Neural cell (in vitro differentiated cells): ENCODE measurements around the gene PALD1. TPM values are rescaled to one million over a fixed set of nuclear protein-coding genes. Genes with fewer than 3 reads are reported as not detected.

Experiments
- H2AFZ ChIP-seq: fragments of 200-600, 300-800 bp; sonication (generic), shearing (Covaris generic); 2 replicates; pipeline ENCODE4 v1.6.0; 2014; ENCODE audit warnings: low read depth, mild to moderate bottlenecking, antibody characterized with exemption, low read length, moderate library complexity
- H3F3A ChIP-seq: fragments of 200-600 bp; shearing (Covaris generic); 2 replicates; pipeline ENCODE4 v1.6.1; 2016; ENCODE audit warnings: mild to moderate bottlenecking, moderate library complexity, mixed read lengths, antibody characterized with exemption, low read length; ENCODE audit not compliant: insufficient read depth, poor library complexity, severe bottlenecking
- H3K27ac ChIP-seq: fragments of 200-600, 300-800 bp; sonication (generic), shearing (Covaris generic); 2 replicates; pipeline ENCODE4 v1.5.1; 2014; ENCODE audit warnings: mild to moderate bottlenecking, low read length, moderate library complexity
- H3K27me3 ChIP-seq: fragments of 300-800, 200-600 bp; sonication (generic), shearing (Covaris generic); 2 replicates; pipeline ENCODE4 v1.6.0; 2014; ENCODE audit warnings: mild to moderate bottlenecking, low read depth, low read length, moderate library complexity; ENCODE audit not compliant: insufficient read depth
- H3K36me3 ChIP-seq: fragments of 300-800, 200-600 bp; sonication (generic), shearing (Covaris generic); 2 replicates; pipeline ENCODE4 v1.5.1; 2014; ENCODE audit warnings: mild to moderate bottlenecking, antibody characterized with exemption, low read length, moderate library complexity; ENCODE audit not compliant: insufficient read depth
- H3K4me2 ChIP-seq: fragments of 300-800, 200-600 bp; sonication (generic), shearing (Covaris generic); 2 replicates; pipeline ENCODE4 v1.6.0; 2014; ENCODE audit warnings: mild to moderate bottlenecking, low read length
- H3K4me3 ChIP-seq: fragments of 300-800, 200-600 bp; sonication (generic), shearing (Covaris generic); 2 replicates; pipeline ENCODE4 v1.5.1; 2014; ENCODE audit warnings: mild to moderate bottlenecking, low read length, moderate library complexity
- H3K79me2 ChIP-seq: fragments of 200-600 bp; shearing (Covaris generic); replicated peaks from 2 replicates; pipeline ENCODE4 v1.6.0; 2014; ENCODE audit warnings: mild to moderate bottlenecking, low read length, moderate library complexity; ENCODE audit not compliant: insufficient read depth
- H3K9ac ChIP-seq: fragments of 300-800, 200-600 bp; sonication (generic), shearing (Covaris generic); 2 replicates; pipeline ENCODE4 v1.6.1; 2016; ENCODE audit warnings: mild to moderate bottlenecking, low read length, mixed read lengths
- H3K9me2 ChIP-seq: fragments of 200-600 bp; shearing (Covaris generic); 2 replicates; pipeline ENCODE4 v1.6.1; 2016; ENCODE audit warnings: mild to moderate bottlenecking, low read length, mixed read lengths; ENCODE audit not compliant: insufficient read depth
- H3K9me3 ChIP-seq: fragments of 200-600, 300-800 bp; sonication (generic), shearing (Covaris generic); 2 replicates; pipeline ENCODE4 v1.6.1; 2016; ENCODE audit warnings: mild to moderate bottlenecking, mixed run types, low read length, moderate library complexity, mixed read lengths
- H4K20me1 ChIP-seq: fragments of 200-600 bp; shearing (Covaris generic); 2 replicates; pipeline ENCODE4 v1.6.1; 2016; ENCODE audit warnings: mild to moderate bottlenecking, mixed run types; ENCODE audit not compliant: insufficient read depth
- EP300 ChIP-seq: fragments of 450-650 bp; conservative IDR thresholded peaks from 2 replicates; pipeline ENCODE4 v1.6.1; 2014; ENCODE audit warnings: antibody characterized with exemption, mild to moderate bottlenecking, moderate library complexity; ENCODE audit not compliant: poor library complexity, severe bottlenecking
- EZH2 ChIP-seq: fragments of 200-600, 300-800 bp; shearing (Covaris generic), sonication (generic); IDR thresholded peaks from 2 replicates; pipeline ENCODE4 v1.6.1; 2014; ENCODE audit warnings: antibody characterized with exemption, low read length, borderline replicate concordance, mild to moderate bottlenecking; ENCODE audit not compliant: insufficient read depth, poor library complexity, severe bottlenecking
- MXI1 ChIP-seq: fragments of 450-650 bp; conservative IDR thresholded peaks from 2 replicates; pipeline ENCODE4 v1.6.1; 2014; ENCODE audit warnings: antibody characterized with exemption, mild to moderate bottlenecking; ENCODE audit not compliant: poor library complexity, severe bottlenecking
- POLR2AphosphoS5 ChIP-seq: IDR thresholded peaks from 2 replicates; pipeline ENCODE4 v1.6.1; 2012
- RAD21 ChIP-seq: fragments of 450-650 bp; conservative IDR thresholded peaks from 2 replicates; pipeline ENCODE4 v1.6.1; 2014; ENCODE audit warnings: antibody characterized with exemption, mild to moderate bottlenecking, moderate library complexity
- SMC3 ChIP-seq: fragments of 450-650 bp; conservative IDR thresholded peaks from 2 replicates; pipeline ENCODE4 v1.6.1; 2014; ENCODE audit warnings: antibody characterized with exemption, mild to moderate bottlenecking, moderate library complexity; ENCODE audit not compliant: poor library complexity
- TAF1 ChIP-seq: IDR thresholded peaks from 2 replicates; pipeline ENCODE4 v1.6.1; 2012; ENCODE audit warnings: low read depth
- polyA plus RNA-seq: library from polyadenylated mRNA; depleted of rRNA; stranded (reverse); fragments of >200 nt; gene quantifications from 2 replicates; pipeline ENCODE4 v1.2.3, GENCODE V29; 2014
- TF ChIP-seq, protein P1 (sequence below): IDR thresholded peaks from 2 replicates; pipeline ENCODE4 v1.6.1; 2012; ENCODE audit warnings: borderline replicate concordance
- TF ChIP-seq, protein P2 (sequence below): fragments of 450-650 bp; IDR thresholded peaks from 2 replicates; pipeline ENCODE4 v1.5.1; 2014; ENCODE audit warnings: antibody characterized with exemption, mild to moderate bottlenecking, moderate library complexity; ENCODE audit not compliant: poor library complexity, severe bottlenecking

The PALD1 gene
- polyA plus RNA-seq, 1 donor from 2014 or later: 1.1 TPM

DNA sequence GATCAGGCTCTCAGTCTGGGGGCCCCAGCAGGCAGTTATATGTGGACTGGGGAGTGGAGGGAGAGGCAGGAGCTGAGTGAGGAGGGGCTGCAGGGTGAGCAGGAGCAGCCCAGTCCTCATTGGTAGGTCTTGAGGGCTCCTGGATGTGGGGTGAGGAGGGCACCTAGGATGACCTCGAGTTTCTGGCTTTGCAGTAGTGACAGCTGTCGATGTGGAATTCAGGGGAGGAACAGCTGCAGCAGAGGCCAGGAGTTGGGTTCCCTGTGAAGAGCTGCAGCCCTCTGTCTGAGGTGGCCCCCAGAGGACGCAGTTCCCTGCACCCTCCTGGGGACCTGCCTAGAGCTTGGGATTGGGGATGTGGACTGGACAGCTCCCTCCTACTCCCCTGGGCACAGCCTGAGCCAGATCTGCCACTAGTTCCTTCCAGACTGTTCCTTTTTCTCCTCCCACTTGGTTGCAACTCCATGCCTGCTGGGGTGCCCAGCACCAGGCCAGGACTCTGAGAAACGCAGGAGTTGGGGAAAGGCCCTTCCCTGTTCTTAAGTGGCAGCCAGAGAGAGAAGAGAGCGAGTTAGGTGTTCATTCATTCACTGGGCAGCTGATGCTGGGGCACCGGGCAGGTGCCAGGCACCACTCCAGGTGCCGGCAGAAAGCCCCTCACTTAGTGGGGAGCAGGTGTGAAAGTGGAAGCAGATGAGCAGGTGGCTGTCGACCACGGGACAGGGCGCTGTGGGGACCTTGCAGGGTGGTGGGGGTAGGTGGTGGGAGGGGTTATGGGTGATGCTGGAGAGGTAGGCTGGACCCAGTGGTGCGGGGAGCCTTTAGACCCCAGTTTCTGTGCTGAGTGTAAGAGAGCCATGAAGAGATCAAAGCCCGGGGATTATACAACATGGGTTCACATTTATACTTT, 66.1 kb downstream of the PALD1 start:
- no peaks in the 10 kb centered on the region for H3F3A ChIP-seq
- no peaks in the 10 kb centered on the region for H3K27me3 ChIP-seq
- H3K9me2 ChIP-seq: no peaks in the 10 kb centered on the region
- no peak overlapping the region for H3K4me2 ChIP-seq
- no peak overlapping the region for H3K9ac ChIP-seq
- no peak overlapping the region for H2AFZ ChIP-seq
- no peaks in the 10 kb centered on the region for H4K20me1 ChIP-seq
- no peaks in the 10 kb centered on the region for H3K9me3 ChIP-seq
- H3K27ac ChIP-seq: no peak overlapping the region
- H3K36me3 ChIP-seq: no peaks in the 10 kb centered on the region
- TF ChIP-seq, protein P1, sequence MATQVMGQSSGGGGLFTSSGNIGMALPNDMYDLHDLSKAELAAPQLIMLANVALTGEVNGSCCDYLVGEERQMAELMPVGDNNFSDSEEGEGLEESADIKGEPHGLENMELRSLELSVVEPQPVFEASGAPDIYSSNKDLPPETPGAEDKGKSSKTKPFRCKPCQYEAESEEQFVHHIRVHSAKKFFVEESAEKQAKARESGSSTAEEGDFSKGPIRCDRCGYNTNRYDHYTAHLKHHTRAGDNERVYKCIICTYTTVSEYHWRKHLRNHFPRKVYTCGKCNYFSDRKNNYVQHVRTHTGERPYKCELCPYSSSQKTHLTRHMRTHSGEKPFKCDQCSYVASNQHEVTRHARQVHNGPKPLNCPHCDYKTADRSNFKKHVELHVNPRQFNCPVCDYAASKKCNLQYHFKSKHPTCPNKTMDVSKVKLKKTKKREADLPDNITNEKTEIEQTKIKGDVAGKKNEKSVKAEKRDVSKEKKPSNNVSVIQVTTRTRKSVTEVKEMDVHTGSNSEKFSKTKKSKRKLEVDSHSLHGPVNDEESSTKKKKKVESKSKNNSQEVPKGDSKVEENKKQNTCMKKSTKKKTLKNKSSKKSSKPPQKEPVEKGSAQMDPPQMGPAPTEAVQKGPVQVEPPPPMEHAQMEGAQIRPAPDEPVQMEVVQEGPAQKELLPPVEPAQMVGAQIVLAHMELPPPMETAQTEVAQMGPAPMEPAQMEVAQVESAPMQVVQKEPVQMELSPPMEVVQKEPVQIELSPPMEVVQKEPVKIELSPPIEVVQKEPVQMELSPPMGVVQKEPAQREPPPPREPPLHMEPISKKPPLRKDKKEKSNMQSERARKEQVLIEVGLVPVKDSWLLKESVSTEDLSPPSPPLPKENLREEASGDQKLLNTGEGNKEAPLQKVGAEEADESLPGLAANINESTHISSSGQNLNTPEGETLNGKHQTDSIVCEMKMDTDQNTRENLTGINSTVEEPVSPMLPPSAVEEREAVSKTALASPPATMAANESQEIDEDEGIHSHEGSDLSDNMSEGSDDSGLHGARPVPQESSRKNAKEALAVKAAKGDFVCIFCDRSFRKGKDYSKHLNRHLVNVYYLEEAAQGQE: no peak
- no peak for TF ChIP-seq SMC3
- TF ChIP-seq POLR2AphosphoS5: no peak
- TF ChIP-seq EP300: no peak
- no peak for TF ChIP-seq TAF1
- H3K4me3 ChIP-seq: no peak overlapping the region
- H3K79me2 ChIP-seq: no peaks in the 10 kb centered on the region

DNA sequence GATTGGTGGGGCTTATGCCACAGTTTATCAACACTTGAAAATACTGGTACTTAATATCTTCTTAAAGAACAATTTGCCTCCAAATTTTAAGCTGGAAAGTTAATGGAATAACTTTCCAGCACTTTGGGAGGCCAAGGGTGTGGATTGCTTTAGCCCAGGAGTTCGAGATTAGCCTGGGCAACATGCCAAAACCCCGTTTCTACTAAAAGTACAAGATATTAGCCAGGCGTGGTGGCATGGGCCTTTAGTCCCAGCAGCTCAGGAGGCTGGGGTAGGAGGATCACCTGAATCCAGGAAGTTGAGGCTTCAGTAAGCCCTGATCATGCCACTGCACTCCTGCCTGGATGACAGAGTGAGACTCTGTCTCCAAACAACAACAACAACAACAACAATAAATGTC, 68.0 kb downstream of the PALD1 start:
- no peaks in the 10 kb centered on the region for H3K79me2 ChIP-seq
- no peaks in the 10 kb centered on the region for H3F3A ChIP-seq
- H3K27ac ChIP-seq: no peak overlapping the region
- H3K4me2 ChIP-seq: no peak overlapping the region
- H3K9me3 ChIP-seq: no peaks in the 10 kb centered on the region
- H3K4me3 ChIP-seq: no peak overlapping the region
- H3K27me3 ChIP-seq: no peaks in the 10 kb centered on the region
- H3K9me2 ChIP-seq: no peaks in the 10 kb centered on the region
- no peak for TF ChIP-seq MXI1
- no peak for TF ChIP-seq POLR2AphosphoS5
- TF ChIP-seq RAD21: no peak
- TF ChIP-seq EP300: no peak
- TF ChIP-seq, protein P2, sequence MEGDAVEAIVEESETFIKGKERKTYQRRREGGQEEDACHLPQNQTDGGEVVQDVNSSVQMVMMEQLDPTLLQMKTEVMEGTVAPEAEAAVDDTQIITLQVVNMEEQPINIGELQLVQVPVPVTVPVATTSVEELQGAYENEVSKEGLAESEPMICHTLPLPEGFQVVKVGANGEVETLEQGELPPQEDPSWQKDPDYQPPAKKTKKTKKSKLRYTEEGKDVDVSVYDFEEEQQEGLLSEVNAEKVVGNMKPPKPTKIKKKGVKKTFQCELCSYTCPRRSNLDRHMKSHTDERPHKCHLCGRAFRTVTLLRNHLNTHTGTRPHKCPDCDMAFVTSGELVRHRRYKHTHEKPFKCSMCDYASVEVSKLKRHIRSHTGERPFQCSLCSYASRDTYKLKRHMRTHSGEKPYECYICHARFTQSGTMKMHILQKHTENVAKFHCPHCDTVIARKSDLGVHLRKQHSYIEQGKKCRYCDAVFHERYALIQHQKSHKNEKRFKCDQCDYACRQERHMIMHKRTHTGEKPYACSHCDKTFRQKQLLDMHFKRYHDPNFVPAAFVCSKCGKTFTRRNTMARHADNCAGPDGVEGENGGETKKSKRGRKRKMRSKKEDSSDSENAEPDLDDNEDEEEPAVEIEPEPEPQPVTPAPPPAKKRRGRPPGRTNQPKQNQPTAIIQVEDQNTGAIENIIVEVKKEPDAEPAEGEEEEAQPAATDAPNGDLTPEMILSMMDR: no peak
- no peak for TF ChIP-seq SMC3
- TF ChIP-seq EZH2: no peak
- no peak for TF ChIP-seq TAF1
- TF ChIP-seq, protein P1: no peak
- no peaks in the 10 kb centered on the region for H4K20me1 ChIP-seq
- H3K36me3 ChIP-seq: no peaks in the 10 kb centered on the region
- H3K9ac ChIP-seq: no peak overlapping the region
- H2AFZ ChIP-seq: no peak overlapping the region
